EH (cell line): ENCODE measurements around the gene COL1A1.
A peak's percentile ranks its signal among the peaks of the same experiment; 100 is the strongest.

ENCODE experiments used
- DNase-seq: peaks from one replicate; pipeline ENCODE4 v3.0.0-alpha.2; 2015; ENCODE audit warnings: low read depth

COL1A1 gene

DNA sequence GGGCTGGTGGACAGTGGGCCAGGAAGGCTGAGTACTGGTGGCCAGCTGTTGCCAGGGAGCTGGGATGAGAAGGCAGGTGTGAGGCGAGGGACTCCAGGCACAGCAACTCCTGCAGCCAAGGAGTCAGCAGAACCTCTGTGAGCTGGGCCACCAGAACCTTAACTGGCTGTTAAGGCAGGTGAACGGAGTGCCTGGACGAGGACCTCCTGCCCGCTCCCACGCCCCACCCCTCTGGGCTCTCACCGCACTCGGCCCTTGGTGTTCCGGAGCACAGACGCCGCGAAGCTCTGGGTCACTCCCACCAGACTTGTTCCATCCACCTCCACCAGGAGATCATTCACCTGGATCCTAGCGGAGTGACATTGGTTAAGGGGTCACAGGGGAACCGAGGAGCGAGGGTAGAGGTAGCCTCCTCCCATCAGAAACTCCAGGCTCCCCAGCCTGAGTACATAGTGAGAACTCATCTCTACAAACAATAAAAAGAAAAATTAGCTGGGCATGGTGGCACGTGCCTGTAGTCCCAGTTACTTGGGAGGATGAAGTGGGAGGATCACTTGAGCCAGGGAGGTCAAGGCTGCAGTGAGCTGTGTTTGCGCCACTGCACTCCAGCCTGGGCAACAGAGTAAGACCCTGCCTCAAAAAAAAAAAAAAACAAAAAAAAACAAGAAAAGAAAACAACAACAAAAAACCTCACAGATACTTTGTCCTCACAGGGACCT is 60.2 kb downstream of the COL1A1 start:
- DNase-seq, result no peak

GRCh38 chr17:50139950-50140885 is 61.2 kb downstream of the COL1A1 start:
- DNase-seq, result peak; percentile 81

- DNase-seq, result no peak
Measured at GRCh38 chr17:50139185-50139783, 62.1 kb downstream of the COL1A1 start.

- no peak for DNase-seq
Measured at GRCh38 chr17:50137042-50137441, 64.4 kb downstream of the COL1A1 start.

- DNase-seq, result no peak
Measured at GRCh38 chr17:50136096-50136687, 65.2 kb downstream of the COL1A1 start.

- DNase-seq, result no peak
Measured at GRCh38 chr17:50135316-50136095, 65.9 kb downstream of the COL1A1 start.

GRCh38 chr17:50134206-50135110 is 67.0 kb downstream of the COL1A1 start:
- DNase-seq, result peak; percentile 69

DNA sequence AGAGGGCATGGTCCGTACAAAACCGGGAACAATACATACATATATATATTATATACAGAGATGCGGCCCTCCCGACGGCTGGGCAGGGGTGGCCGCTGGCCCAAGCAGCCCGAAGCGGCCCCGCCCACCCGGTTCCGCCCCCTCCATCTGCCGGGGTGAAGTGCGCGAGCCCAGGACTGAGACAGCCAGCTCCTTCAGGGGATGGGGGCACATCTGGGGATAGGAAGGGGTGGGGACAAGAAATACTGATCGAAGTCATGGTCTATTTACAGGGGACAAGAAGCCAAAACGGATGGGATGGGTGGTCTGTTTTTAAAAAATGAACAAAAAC is 67.7 kb downstream of the COL1A1 start:
- DNase-seq, result no peak
